Heart right ventricle (tissue), 16 donors: ENCODE data around the gene RABAC1. TPM values are rescaled to one million over a fixed set of nuclear protein-coding genes. Genes with fewer than 3 reads are reported as not detected.

Experiments used
- ATAC-seq, 8 donors: fragments of 200-7000 bp; cut with Tn5 transposase; one replicate each; pipeline ENCODE4 v1.9.1; 2020; ENCODE audit warnings: mild to moderate bottlenecking in 8 of 8, moderate library complexity in 8 of 8, moderate number of reproducible peaks in 1 of 8
- DNase-seq, 2 donors: peaks; one replicate each; pipeline ENCODE4 v3.0.0-alpha.2; 2020
- H3K27ac ChIP-seq, 10 donors: fragments of 200-600 bp; sonication (generic) in 2 of 10; one replicate each; pipeline versions ENCODE4 v1.5.0 to v1.8.0; 2020 to 2022; ENCODE audit warnings: mild to moderate bottlenecking in 3 of 10
- H3K27me3 ChIP-seq, 7 donors: fragments of 200-600 bp; one replicate each; pipeline ENCODE4 v1.8.0; 2021 to 2022; ENCODE audit warnings: mild to moderate bottlenecking in 2 of 7
- H3K36me3 ChIP-seq, 9 donors: fragments of 200-600 bp; sonication (generic) in 1 of 9; one replicate each; pipeline versions ENCODE4 v1.5.0 to v1.8.0; 2020 to 2022; ENCODE audit warnings: mild to moderate bottlenecking in 2 of 9
- H3K4me1 ChIP-seq, 9 donors: fragments of 200-600 bp; sonication (generic) in 1 of 9; one replicate each; pipeline versions ENCODE4 v1.5.0 to v1.8.0; 2020 to 2022; ENCODE audit warnings: mild to moderate bottlenecking in 4 of 9
- H3K4me3 ChIP-seq, 10 donors: fragments of 200-600 bp; sonication (generic) in 2 of 10; one replicate each; pipeline versions ENCODE4 v1.5.0 to v1.8.0; 2020 to 2022; ENCODE audit warnings: mild to moderate bottlenecking in 7 of 10, moderate library complexity in 2 of 10
- H3K9me3 ChIP-seq, 11 donors: fragments of 200-600 bp in 10 of 11; sonication (generic) in 2 of 11; one replicate each; pipeline versions ENCODE4 v1.5.0 to v1.8.0; 2013 to 2022; ENCODE audit warnings: mild to moderate bottlenecking in 2 of 11, control low read depth in 1 of 11, moderate library complexity in 1 of 11
- WGBS, 2 donors: extraction: QIAGEN DNeasy Blood & Tissue Kit; methylation state at CpG; one replicate each; pipeline ENCODE4 v1.1.7; 2013; ENCODE audit warnings: inconsistent platforms in 1 of 2; 5-methylcytosine and 5-hydroxymethylcytosine counted together
- intact Hi-C, 10 donors: fragments of 100-400 bp; cut with DNase I; formaldehyde crosslinking; loops; one replicate each; pipeline versions ENCODE4 v1.11.1 to v1.14.2; 2022
- polyA plus RNA-seq, 2 donors: library from polyadenylated mRNA; stranded (reverse); fragments of 200-250 nt; gene quantifications; one replicate each; pipeline ENCODE4 v1.2.3, GENCODE V29; 2013
- total RNA-seq, 10 donors: library from RNA; stranded (reverse); fragmentation: NEBNext Ultra II Directional in 3 of 10; extraction: Animal tissue kit (Norgen Biotek cat#: 25700) in 3 of 10; gene quantifications; one replicate each; pipeline versions ENCODE4 v1.2.1 to v1.2.4, GENCODE V29; 2021 to 2023
- TF ChIP-seq, protein P1 (sequence below), 9 donors: fragments of 200-600 bp; sonication (generic) in 2 of 9; IDR thresholded peaks; one replicate each; pipeline versions ENCODE4 v1.5.0 to v1.8.0; 2021 to 2022; ENCODE audit warnings: antibody characterized with exemption in 9 of 9, mild to moderate bottlenecking in 5 of 9, moderate library complexity in 1 of 9
- donor health status: Arrhythmogenic right ventricular cardiomyopathy.
- donor health status: ischemic (EF 13 %, LVEDD 7.1; RV severe dilation, severe dysfunction).
- donor health status: healthy with polysubstance abuse.
- donor health status: DM: no; HTN: yes; CAD: no.
- donor health status: DM: no; HTN: no; CAD: no.
- donor health status: ischemic (EF 25% LVEDD 6.9; RV normal size, moderate dysfunction).
- donor health status: ischemic (EF 25% LVEDD 5.7; RV mildly dilated, moderate dysfunction).
- donor health status: healthy.
- donor health status: DM: yes; HTN: yes; CAD: no.
- donor health status: Ischemic cardiomyopathy.
- donor health status: ischemic (EF 35%, LVEDD 5.7; RV mildly dilated, moderate dysfunction).
- donor health status: nonischemic (EF 11% LVEDD 7.7; RV severe dilation, severe dysfunction).
- donor health status: DM: yes; HTN: yes; CAD: no.
- donor health status: PGD.
- donor health status: ischemic (EF 29% LVEDD 5.4; RV normal size, mild dysfunction).
- donor health status: nonischemic (EF 23%, LVEDD 6.1; RV moderate dilation, normal function).

The RABAC1 gene
- total and polyA plus RNA-seq, 12 donors = 34.5 to 270 (median 54.8) TPM

DNA sequence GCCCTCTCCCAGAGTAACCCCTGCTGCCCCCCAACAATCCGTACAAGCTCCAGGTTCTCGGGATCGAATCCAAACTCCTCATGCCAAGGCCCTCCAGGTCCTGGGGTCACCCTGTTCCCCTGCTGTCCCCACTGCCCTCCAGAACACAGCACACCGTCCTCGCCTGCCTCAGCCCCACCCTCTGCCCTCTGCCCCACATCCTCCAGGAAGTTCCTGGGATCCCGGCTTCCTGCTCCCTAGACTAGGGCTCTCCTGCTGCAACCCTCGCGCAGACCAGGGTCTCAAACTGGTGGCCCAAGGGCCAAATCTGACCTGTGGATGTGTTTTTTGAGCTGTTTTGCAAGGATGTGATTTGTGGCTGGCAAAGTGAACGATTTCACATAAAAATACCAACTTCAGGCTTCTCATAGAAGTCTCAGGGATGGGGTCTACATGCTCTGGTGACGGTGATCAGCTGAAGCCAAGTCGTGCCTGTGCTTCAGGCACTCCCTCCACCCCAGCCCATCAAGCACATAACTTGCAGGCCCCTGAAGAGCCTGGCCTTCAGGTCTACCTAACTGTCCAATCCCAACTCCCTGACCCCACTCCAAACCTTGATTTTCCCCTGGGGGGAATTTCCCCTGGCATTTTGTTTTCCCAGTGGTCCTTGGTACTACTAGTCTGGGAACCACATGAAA lies 1.8 kb downstream of the RABAC1 start:
- H3K27ac ChIP-seq = peak overlapping the region in 6 of 10 donors; percentile 38 to 94 (median 72)
- peaks cover 6 to 34% (median 21%) of the 10 kb centered on the region in 9 donors for H3K4me1 ChIP-seq
- no peaks in the 10 kb centered on the region for H3K9me3 ChIP-seq
- ATAC-seq (no peak), DNase-seq (no peak)
- WGBS, 2 donors = 75 to 77% methylated on average over 11 of the region's 11 CpGs
- intact Hi-C loops = loop anchor here in 7 of 10 donors (5.0 kb wide), 3 partner anchors 75 to 95 kb away; partner anchors contain the start of genes RPS19 (in 3 of the 7) and ARHGEF1 (in 2 of the 7)
- TF ChIP-seq, protein P1, sequence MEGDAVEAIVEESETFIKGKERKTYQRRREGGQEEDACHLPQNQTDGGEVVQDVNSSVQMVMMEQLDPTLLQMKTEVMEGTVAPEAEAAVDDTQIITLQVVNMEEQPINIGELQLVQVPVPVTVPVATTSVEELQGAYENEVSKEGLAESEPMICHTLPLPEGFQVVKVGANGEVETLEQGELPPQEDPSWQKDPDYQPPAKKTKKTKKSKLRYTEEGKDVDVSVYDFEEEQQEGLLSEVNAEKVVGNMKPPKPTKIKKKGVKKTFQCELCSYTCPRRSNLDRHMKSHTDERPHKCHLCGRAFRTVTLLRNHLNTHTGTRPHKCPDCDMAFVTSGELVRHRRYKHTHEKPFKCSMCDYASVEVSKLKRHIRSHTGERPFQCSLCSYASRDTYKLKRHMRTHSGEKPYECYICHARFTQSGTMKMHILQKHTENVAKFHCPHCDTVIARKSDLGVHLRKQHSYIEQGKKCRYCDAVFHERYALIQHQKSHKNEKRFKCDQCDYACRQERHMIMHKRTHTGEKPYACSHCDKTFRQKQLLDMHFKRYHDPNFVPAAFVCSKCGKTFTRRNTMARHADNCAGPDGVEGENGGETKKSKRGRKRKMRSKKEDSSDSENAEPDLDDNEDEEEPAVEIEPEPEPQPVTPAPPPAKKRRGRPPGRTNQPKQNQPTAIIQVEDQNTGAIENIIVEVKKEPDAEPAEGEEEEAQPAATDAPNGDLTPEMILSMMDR (IDR thresholded peaks at IDR 0.05) = no peak
- H3K27me3 ChIP-seq = no peaks in the 10 kb centered on the region
- peaks cover 0 to 28% (median 0%) of the 10 kb centered on the region in 9 donors for H3K36me3 ChIP-seq
- peak overlapping the region in 2 of 10 donors; percentile 93 to 97 for H3K4me3 ChIP-seq

GRCh38 chr19:41956621-41957020 lies 2.5 kb downstream of the RABAC1 start:
- intact Hi-C loops = loop anchor here in 7 of 10 donors (5.0 kb wide), 3 partner anchors 74 to 94 kb away; partner anchors contain the start of genes RPS19 (in 3 of the 7) and ARHGEF1 (in 2 of the 7)
- ATAC-seq = no peak
- Histone ChIP-seq H3K4me1 (peaks cover 6 to 34% (median 22%) of the 10 kb centered on the region in 9 donors), H3K27me3 (no peaks in the 10 kb centered on the region), H3K36me3 (peaks cover 0 to 28% (median 0%) of the 10 kb centered on the region in 9 donors), H3K27ac (no peak overlapping the region), H3K4me3 (no peak overlapping the region), H3K9me3 (no peaks in the 10 kb centered on the region)
- WGBS, 2 donors = 89 to 93% methylated on average over 13 of the region's 13 CpGs
- TF ChIP-seq, protein P1 (IDR thresholded peaks at IDR 0.05) = no peak
- DNase-seq = no peak

DNA sequence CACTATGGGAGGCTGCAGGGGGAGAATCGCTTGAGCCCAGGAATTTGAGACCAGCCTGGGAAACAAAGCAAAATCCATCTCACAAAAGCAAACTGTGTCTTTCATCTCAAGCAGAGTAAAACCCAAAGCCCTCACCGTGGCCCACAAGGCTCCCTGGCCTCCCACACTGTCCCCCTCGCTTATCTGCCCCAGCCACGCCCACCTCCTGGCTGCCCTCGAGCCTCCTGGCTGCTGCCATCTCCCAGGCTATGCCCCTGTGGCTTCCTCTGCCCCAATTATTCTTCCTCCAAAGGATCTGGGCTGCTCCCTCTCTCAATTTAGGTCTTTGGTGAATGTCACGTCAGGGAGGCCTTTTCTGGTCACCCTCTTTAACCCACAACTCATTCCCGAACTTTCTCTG lies 3.6 kb downstream of the RABAC1 start:
- intact Hi-C loops = loop anchor here in 7 of 10 donors (5.0 kb wide), 3 partner anchors 73 to 93 kb away; partner anchors contain the start of genes RPS19 (in 3 of the 7) and ARHGEF1 (in 2 of the 7)
- TF ChIP-seq, protein P1 (IDR thresholded peaks at IDR 0.05) = no peak
- H3K9me3 ChIP-seq = no peaks in the 10 kb centered on the region
- 60 to 70% methylated on average over 7 of the region's 7 CpGs for WGBS, 2 donors
- H3K4me3 ChIP-seq = no peak overlapping the region
- DNase-seq = no peak
- H3K4me1 ChIP-seq = peaks cover 6 to 34% (median 22%) of the 10 kb centered on the region in 9 donors
- no peaks in the 10 kb centered on the region for H3K27me3 ChIP-seq
- peaks cover 0 to 28% (median 0%) of the 10 kb centered on the region in 9 donors for H3K36me3 ChIP-seq
- ATAC-seq = no peak
- H3K27ac ChIP-seq = no peak overlapping the region

DNA sequence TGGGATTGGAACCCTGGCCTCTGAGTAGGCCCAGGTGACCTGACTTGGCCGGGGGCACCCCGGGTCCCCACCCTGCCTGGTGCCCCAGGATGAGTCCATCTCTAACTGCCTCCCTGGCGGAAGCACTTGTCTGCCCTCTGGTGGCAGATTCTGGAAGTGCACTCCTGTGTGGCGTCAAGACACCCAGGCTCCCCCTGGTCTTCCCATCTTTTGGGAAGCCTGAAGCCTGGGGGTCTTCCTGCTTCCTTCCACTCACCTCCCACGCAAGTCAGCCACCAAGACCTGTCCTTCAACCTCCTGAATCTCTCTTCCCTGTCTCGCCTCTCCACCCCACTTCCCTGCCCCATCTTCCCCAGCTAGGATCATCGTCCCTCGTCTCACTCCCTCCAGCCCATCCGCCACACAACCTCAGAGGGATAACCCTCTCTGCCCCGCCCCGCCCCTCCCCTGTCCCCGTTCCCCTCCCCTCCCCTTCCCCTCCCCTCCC lies 7.4 kb downstream of the RABAC1 start:
- intact Hi-C loops = loop anchor here in 2 of 10 donors (2.0 to 5.0 kb wide), 2 partner anchors 79 kb away; no protein-coding TSS in a partner anchor
- ATAC-seq = peak; percentile 58 to 82 (median 72)
- WGBS, 2 donors = 3 to 4% methylated on average over 12 of the region's 12 CpGs
- no peak overlapping the region for H3K27ac ChIP-seq
- DNase-seq = peak; percentile 71 to 82
- no peak overlapping the region for H3K4me3 ChIP-seq
- peaks cover 0 to 14% (median 3%) of the 10 kb centered on the region in 9 donors for H3K4me1 ChIP-seq
- H3K36me3 ChIP-seq = peaks cover 0 to 26% (median 0%) of the 10 kb centered on the region in 9 donors
- H3K9me3 ChIP-seq = no peaks in the 10 kb centered on the region
- TF ChIP-seq, protein P1 (IDR thresholded peaks at IDR 0.05) = peak; percentile 93 to 100 (median 98)
- no peaks in the 10 kb centered on the region for H3K27me3 ChIP-seq
